ENCODE results near the gene OR51B5.

DNA sequence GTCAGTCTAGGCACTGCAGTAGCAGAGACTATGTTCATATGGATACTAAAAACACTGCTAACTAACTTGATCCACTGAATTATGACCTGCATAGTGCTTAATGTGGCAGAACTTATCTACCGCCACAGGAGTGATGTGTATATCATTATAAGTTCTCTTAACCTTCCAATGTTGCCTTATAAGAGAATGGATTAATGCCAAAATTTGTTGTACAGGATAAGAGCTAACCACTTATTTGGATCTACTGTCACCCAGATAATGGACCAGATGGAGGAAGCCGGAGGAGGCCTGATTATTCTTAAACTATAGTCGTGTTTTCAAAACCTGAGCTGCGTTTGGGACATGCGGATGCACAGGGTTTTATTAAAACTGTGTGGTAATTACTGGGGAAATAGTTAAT, 39.7 kb downstream of the OR51B5 start:
- TF ChIP-seq, protein P1, sequence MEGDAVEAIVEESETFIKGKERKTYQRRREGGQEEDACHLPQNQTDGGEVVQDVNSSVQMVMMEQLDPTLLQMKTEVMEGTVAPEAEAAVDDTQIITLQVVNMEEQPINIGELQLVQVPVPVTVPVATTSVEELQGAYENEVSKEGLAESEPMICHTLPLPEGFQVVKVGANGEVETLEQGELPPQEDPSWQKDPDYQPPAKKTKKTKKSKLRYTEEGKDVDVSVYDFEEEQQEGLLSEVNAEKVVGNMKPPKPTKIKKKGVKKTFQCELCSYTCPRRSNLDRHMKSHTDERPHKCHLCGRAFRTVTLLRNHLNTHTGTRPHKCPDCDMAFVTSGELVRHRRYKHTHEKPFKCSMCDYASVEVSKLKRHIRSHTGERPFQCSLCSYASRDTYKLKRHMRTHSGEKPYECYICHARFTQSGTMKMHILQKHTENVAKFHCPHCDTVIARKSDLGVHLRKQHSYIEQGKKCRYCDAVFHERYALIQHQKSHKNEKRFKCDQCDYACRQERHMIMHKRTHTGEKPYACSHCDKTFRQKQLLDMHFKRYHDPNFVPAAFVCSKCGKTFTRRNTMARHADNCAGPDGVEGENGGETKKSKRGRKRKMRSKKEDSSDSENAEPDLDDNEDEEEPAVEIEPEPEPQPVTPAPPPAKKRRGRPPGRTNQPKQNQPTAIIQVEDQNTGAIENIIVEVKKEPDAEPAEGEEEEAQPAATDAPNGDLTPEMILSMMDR (conservative IDR thresholded peaks at IDR 0.05; ENCODE audit: low read depth in 2 of 2) = no peak
- TF ChIP-seq EZH2 (IDR thresholded peaks at IDR 0.05; ENCODE audit: low read depth, unreplicated experiment) (no peak), JUNB (IDR thresholded peaks at IDR 0.05; ENCODE audit: unreplicated experiment) (no peak), POLR2AphosphoS5 (IDR thresholded peaks at IDR 0.05; ENCODE audit: low read depth) (no peak), EZH2phosphoT487 (IDR thresholded peaks at IDR 0.05; ENCODE audit: unreplicated experiment) (no peak), CREB1 (CRISPR knock-in tag; IDR thresholded peaks at IDR 0.05; ENCODE audit: low read depth) (no peak), STAT1 (IDR thresholded peaks at IDR 0.05; ENCODE audit: unreplicated experiment) (no peak), NANOG (IDR thresholded peaks at IDR 0.05; ENCODE audit: borderline replicate concordance) (no peak), ZNF114 (CRISPR knock-in tag; IDR thresholded peaks at IDR 0.05) (no peak), ZNF331 (CRISPR knock-in tag; IDR thresholded peaks at IDR 0.05; ENCODE audit: low read depth) (no peak)
- TF ChIP-seq, protein P2, sequence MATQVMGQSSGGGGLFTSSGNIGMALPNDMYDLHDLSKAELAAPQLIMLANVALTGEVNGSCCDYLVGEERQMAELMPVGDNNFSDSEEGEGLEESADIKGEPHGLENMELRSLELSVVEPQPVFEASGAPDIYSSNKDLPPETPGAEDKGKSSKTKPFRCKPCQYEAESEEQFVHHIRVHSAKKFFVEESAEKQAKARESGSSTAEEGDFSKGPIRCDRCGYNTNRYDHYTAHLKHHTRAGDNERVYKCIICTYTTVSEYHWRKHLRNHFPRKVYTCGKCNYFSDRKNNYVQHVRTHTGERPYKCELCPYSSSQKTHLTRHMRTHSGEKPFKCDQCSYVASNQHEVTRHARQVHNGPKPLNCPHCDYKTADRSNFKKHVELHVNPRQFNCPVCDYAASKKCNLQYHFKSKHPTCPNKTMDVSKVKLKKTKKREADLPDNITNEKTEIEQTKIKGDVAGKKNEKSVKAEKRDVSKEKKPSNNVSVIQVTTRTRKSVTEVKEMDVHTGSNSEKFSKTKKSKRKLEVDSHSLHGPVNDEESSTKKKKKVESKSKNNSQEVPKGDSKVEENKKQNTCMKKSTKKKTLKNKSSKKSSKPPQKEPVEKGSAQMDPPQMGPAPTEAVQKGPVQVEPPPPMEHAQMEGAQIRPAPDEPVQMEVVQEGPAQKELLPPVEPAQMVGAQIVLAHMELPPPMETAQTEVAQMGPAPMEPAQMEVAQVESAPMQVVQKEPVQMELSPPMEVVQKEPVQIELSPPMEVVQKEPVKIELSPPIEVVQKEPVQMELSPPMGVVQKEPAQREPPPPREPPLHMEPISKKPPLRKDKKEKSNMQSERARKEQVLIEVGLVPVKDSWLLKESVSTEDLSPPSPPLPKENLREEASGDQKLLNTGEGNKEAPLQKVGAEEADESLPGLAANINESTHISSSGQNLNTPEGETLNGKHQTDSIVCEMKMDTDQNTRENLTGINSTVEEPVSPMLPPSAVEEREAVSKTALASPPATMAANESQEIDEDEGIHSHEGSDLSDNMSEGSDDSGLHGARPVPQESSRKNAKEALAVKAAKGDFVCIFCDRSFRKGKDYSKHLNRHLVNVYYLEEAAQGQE (IDR thresholded peaks at IDR 0.05; ENCODE audit: unreplicated experiment) = no peak
- TF ChIP-seq, protein P3, sequence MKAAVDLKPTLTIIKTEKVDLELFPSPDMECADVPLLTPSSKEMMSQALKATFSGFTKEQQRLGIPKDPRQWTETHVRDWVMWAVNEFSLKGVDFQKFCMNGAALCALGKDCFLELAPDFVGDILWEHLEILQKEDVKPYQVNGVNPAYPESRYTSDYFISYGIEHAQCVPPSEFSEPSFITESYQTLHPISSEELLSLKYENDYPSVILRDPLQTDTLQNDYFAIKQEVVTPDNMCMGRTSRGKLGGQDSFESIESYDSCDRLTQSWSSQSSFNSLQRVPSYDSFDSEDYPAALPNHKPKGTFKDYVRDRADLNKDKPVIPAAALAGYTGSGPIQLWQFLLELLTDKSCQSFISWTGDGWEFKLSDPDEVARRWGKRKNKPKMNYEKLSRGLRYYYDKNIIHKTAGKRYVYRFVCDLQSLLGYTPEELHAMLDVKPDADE (IDR thresholded peaks at IDR 0.05) = no peak
